Activated CD4-positive, CD25-positive, alpha-beta regulatory T cell (primary cell): ENCODE measurements around the gene GPRASP2.
A peak's percentile ranks its signal among the peaks of the same experiment; 100 is the strongest.
"Not testable (repeated sequence)": the region's sequence is repeated elsewhere in the genome, so short reads cannot be mapped to it uniquely, and the experiment has no call there.

Experiments
- DNase-seq, 4 experiments: peaks; one replicate each; lab custom pipeline; 2025; lab: John Stamatoyannopoulos, UW

GPRASP2 gene

GRCh38 chrX:102712216-102712966, at the start of gene GPRASP2:
Gene GPRASP2, plus strand, starts transcription at chrX:102712448. Its CDS starts 2,422 bp downstream, at chrX:102714870.
- DNase-seq = peak in 1 of 4 experiments; percentile 0

- not testable (repeated sequence) for DNase-seq
Measured at GRCh38 chrX:102663820-102664219, 48.4 kb upstream of the GPRASP2 start.

- not testable (repeated sequence) for DNase-seq
Measured at GRCh38 chrX:102667034-102667433, 45.2 kb upstream of the GPRASP2 start.

GRCh38 chrX:102669526-102669925, 42.7 kb upstream of the GPRASP2 start:
- no peak for DNase-seq

- DNase-seq = no peak
Measured at GRCh38 chrX:102672856-102673255, 39.4 kb upstream of the GPRASP2 start.

- DNase-seq = not testable (repeated sequence)
Measured at GRCh38 chrX:102677479-102677878, 34.8 kb upstream of the GPRASP2 start.

GRCh38 chrX:102684772-102685520, 27.3 kb upstream of the GPRASP2 start:
- no peak for DNase-seq

- DNase-seq = no peak
Measured at GRCh38 chrX:102694749-102695148, 17.5 kb upstream of the GPRASP2 start.

- DNase-seq = no peak
Measured at GRCh38 chrX:102696306-102696705, 15.9 kb upstream of the GPRASP2 start.

- DNase-seq = no peak
Measured at GRCh38 chrX:102697494-102697893, 14.8 kb upstream of the GPRASP2 start.

GRCh38 chrX:102708900-102709299, 3.3 kb upstream of the GPRASP2 start:
- DNase-seq = no peak

- DNase-seq = no peak
Measured at GRCh38 chrX:102711872-102712215, 404 bp upstream of the GPRASP2 start.

- DNase-seq = no peak
Measured at GRCh38 chrX:102712981-102713625, 855 bp downstream of the GPRASP2 start.

GRCh38 chrX:102714994-102715393, 2.7 kb downstream of the GPRASP2 start:
- DNase-seq = no peak

GRCh38 chrX:102715967-102716366, 3.7 kb downstream of the GPRASP2 start:
- no peak for DNase-seq

GRCh38 chrX:102720237-102721168, 8.3 kb downstream of the GPRASP2 start, which contains the start of gene GPRASP3:
Gene GPRASP3, plus strand, starts transcription at chrX:102720743. Its CDS starts 28,253 bp downstream, at chrX:102748996.
- peak; percentile 16 to 45 (median 28) for DNase-seq

GRCh38 chrX:102721169-102721506, 8.9 kb downstream of the GPRASP2 start:
- not testable (repeated sequence) for DNase-seq

GRCh38 chrX:102723456-102723855, 11.2 kb downstream of the GPRASP2 start:
- no peak for DNase-seq

GRCh38 chrX:102727761-102728160, 15.5 kb downstream of the GPRASP2 start:
- DNase-seq = no peak

- DNase-seq = no peak
Measured at GRCh38 chrX:102728646-102729045, 16.4 kb downstream of the GPRASP2 start.

GRCh38 chrX:102739657-102740056, 27.4 kb downstream of the GPRASP2 start:
- no peak for DNase-seq

GRCh38 chrX:102744307-102744706, 32.1 kb downstream of the GPRASP2 start:
- no peak for DNase-seq
